ENCODE data around the gene IFNG.
"Not testable (repeated sequence)": the region's sequence is repeated elsewhere in the genome, so short reads cannot be mapped to it uniquely, and the experiment has no call there.

The IFNG gene

GRCh38 chr12:68159681-68160304 lies at the start of gene IFNG:
Gene IFNG (minus strand): TSS chr12:68159740. CDS start chr12:68159615, 125 bp downstream.
- DNase-seq (ENCODE audit: insufficient read length, low spot score): no peak
- peak; percentile 85 for FAIRE-seq

GRCh38 chr12:68209048-68209728 lies 49.6 kb upstream of the IFNG start:
- FAIRE-seq; DNase-seq (ENCODE audit: insufficient read length, low spot score): not testable (repeated sequence)

- FAIRE-seq (no peak), DNase-seq (ENCODE audit: insufficient read length, low spot score) (no peak)
Measured at GRCh38 chr12:68207276-68207675, 47.7 kb upstream of the IFNG start.

GRCh38 chr12:68206446-68206845 lies 46.9 kb upstream of the IFNG start:
- FAIRE-seq: no peak
- DNase-seq (ENCODE audit: insufficient read length, low spot score): no peak

GRCh38 chr12:68203460-68203875 lies 43.9 kb upstream of the IFNG start:
- no peak for DNase-seq (ENCODE audit: insufficient read length, low spot score)
- no peak for FAIRE-seq

- DNase-seq (ENCODE audit: insufficient read length, low spot score): no peak
- FAIRE-seq: no peak
Measured at GRCh38 chr12:68200854-68201253, 41.3 kb upstream of the IFNG start.

GRCh38 chr12:68199127-68199526 lies 39.6 kb upstream of the IFNG start:
- no peak for DNase-seq (ENCODE audit: insufficient read length, low spot score)
- FAIRE-seq: no peak

- FAIRE-seq: no peak
- no peak for DNase-seq (ENCODE audit: insufficient read length, low spot score)
Measured at GRCh38 chr12:68198507-68199086, 39.1 kb upstream of the IFNG start.

- no peak for FAIRE-seq
Measured at GRCh38 chr12:68190301-68190700, 30.8 kb upstream of the IFNG start.

GRCh38 chr12:68189821-68190242 lies 30.3 kb upstream of the IFNG start:
- DNase-seq (ENCODE audit: insufficient read length, low spot score): no peak
- peak; percentile 64 for FAIRE-seq

More at GRCh38 chr12:68190301-68190700, 30.8 kb upstream of the IFNG start:
- DNase-seq (ENCODE audit: insufficient read length, low spot score): no peak

- DNase-seq (ENCODE audit: insufficient read length, low spot score) (no peak), FAIRE-seq (no peak)
Measured at GRCh38 chr12:68185598-68185997, 26.1 kb upstream of the IFNG start.

- FAIRE-seq (peak; percentile 53), DNase-seq (ENCODE audit: insufficient read length, low spot score) (no peak)
Measured at GRCh38 chr12:68180792-68181744, 21.5 kb upstream of the IFNG start.

- no peak for DNase-seq (ENCODE audit: insufficient read length, low spot score)
- no peak for FAIRE-seq
Measured at GRCh38 chr12:68178774-68179439, 19.4 kb upstream of the IFNG start.

GRCh38 chr12:68178184-68178583 lies 18.6 kb upstream of the IFNG start:
- FAIRE-seq: no peak
- no peak for DNase-seq (ENCODE audit: insufficient read length, low spot score)

- DNase-seq (ENCODE audit: insufficient read length, low spot score): no peak
Measured at GRCh38 chr12:68177562-68177961, 18.0 kb upstream of the IFNG start.

GRCh38 chr12:68176257-68176656 lies 16.7 kb upstream of the IFNG start:
- FAIRE-seq: no peak
- no peak for DNase-seq (ENCODE audit: insufficient read length, low spot score)

More at GRCh38 chr12:68177562-68177961, 18.0 kb upstream of the IFNG start:
- FAIRE-seq: no peak

- DNase-seq (ENCODE audit: insufficient read length, low spot score): peak; percentile 25
- FAIRE-seq: peak; percentile 74
Measured at GRCh38 chr12:68175557-68176061, 16.1 kb upstream of the IFNG start.

GRCh38 chr12:68174761-68175160 lies 15.2 kb upstream of the IFNG start:
- not testable (repeated sequence) for FAIRE-seq; DNase-seq (ENCODE audit: insufficient read length, low spot score)

- no peak for FAIRE-seq
- no peak for DNase-seq (ENCODE audit: insufficient read length, low spot score)
Measured at GRCh38 chr12:68173792-68174191, 14.3 kb upstream of the IFNG start.

- DNase-seq (ENCODE audit: insufficient read length, low spot score) (no peak), FAIRE-seq (no peak)
Measured at GRCh38 chr12:68170726-68171125, 11.2 kb upstream of the IFNG start.

Measured in GM19239 (cell line).